ENCODE measurements around the gene PDCL2. TPM values are rescaled to one million over a fixed set of nuclear protein-coding genes. Genes with fewer than 3 reads are reported as not detected.

The PDCL2 gene
- total RNA-seq, 2 donors from 2014 or later: not detected

DNA sequence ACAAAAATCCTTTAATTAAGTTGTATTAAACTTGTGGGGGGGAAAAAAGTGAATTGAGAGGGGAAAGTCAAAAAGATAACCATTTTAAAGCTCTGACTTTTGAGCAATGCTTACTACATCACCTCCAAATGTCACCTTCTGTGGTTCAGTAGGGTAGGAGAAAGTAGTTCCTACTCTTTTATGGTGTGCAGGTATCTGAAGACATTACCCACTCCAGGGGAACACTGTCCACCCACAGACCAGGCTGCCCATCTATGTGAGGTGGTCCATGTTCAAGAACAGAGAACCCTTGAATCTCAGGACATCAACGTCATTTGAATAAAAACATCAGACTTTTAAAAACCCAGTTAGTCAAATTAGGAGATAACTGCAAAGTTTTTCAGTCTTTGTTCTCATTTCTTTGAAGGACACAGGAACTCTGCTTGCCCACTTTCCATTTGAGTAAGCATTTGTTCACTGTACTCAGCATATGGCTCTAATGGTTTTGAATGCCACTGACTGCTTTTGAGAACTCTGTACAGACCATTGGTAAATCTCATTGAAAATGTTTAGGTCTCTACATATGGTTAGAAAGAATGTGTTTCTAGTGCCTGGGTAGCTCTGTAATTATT, 25.6 kb upstream of the PDCL2 start:
- TF ChIP-seq, protein P1, sequence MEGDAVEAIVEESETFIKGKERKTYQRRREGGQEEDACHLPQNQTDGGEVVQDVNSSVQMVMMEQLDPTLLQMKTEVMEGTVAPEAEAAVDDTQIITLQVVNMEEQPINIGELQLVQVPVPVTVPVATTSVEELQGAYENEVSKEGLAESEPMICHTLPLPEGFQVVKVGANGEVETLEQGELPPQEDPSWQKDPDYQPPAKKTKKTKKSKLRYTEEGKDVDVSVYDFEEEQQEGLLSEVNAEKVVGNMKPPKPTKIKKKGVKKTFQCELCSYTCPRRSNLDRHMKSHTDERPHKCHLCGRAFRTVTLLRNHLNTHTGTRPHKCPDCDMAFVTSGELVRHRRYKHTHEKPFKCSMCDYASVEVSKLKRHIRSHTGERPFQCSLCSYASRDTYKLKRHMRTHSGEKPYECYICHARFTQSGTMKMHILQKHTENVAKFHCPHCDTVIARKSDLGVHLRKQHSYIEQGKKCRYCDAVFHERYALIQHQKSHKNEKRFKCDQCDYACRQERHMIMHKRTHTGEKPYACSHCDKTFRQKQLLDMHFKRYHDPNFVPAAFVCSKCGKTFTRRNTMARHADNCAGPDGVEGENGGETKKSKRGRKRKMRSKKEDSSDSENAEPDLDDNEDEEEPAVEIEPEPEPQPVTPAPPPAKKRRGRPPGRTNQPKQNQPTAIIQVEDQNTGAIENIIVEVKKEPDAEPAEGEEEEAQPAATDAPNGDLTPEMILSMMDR (IDR thresholded peaks at IDR 0.05): no peak
- TF ChIP-seq POLR2A (IDR thresholded peaks at IDR 0.05): no peak
- no peak for ATAC-seq
- WGBS, 2 donors: 68 to 88% methylated on average over 1 of the region's 1 CpG
- no peak for DNase-seq
- intact Hi-C loops (cut with DNase I): no loop called here
- H3K9me3 ChIP-seq: no peaks in the 10 kb centered on the region
- no peaks in the 10 kb centered on the region for H3K4me1 ChIP-seq
- H3K36me3 ChIP-seq (replicated peaks in 1 of 2; ENCODE audit: insufficient read depth in 1 of 2, low read depth in 2 of 2): no peaks in the 10 kb centered on the region
- H3K4me3 ChIP-seq: no peak overlapping the region
- no peak overlapping the region for H3K27ac ChIP-seq
- H3K27me3 ChIP-seq: no peaks in the 10 kb centered on the region

DNA sequence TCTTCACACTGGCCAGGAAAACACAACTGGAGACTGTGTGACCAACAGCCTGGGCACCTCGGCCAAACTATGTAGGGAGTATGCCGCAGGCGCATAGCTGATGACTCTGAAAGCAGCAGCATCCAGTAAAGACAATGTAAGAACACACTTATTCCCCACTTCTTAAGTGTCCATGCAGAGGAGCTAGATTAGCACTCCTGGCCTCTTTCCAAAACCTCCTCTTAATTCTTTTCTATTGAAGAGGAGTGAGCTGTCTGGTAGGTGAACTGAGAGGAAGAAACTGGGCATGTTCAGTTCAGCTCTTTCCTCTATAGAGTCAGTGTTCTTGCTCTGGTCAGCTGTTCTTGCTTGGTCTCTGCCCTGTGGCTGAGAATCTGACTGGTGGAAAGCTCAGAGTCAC, 23.0 kb upstream of the PDCL2 start:
- TF ChIP-seq, protein P1 (IDR thresholded peaks at IDR 0.05): no peak
- TF ChIP-seq POLR2A (IDR thresholded peaks at IDR 0.05): no peak
- no peaks in the 10 kb centered on the region for H3K9me3 ChIP-seq
- H3K4me1 ChIP-seq: no peaks in the 10 kb centered on the region
- no peaks in the 10 kb centered on the region for H3K27me3 ChIP-seq
- no peaks in the 10 kb centered on the region for H3K36me3 ChIP-seq (replicated peaks in 1 of 2; ENCODE audit: insufficient read depth in 1 of 2, low read depth in 2 of 2)
- H3K27ac ChIP-seq: no peak overlapping the region
- no peak for DNase-seq
- no peak overlapping the region for H3K4me3 ChIP-seq
- intact Hi-C loops (cut with DNase I): no loop called here
- ATAC-seq: no peak
- WGBS, 2 donors: 83 to 85% methylated on average over 3 of the region's 3 CpGs

DNA sequence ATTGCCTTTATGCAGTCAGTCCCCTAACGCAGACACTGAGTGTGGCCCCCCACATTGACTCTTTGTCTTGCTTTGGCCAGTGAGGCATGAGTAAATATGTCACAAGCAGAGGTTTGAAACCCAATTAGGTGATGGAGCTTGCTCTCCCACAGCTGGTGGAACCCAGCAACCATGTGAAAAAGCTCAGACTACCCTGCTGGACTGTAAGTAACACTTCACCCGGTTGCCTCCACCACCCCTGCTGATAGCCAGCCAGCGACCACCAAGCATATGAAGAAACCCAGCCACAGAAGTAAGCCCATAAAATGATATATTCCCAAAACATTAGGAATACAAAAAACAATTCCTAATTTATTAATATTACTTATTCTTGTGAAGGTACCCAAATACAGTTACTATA, 21.6 kb upstream of the PDCL2 start:
- Histone ChIP-seq H3K9me3 (no peaks in the 10 kb centered on the region), H3K36me3 (replicated peaks in 1 of 2; ENCODE audit: insufficient read depth in 1 of 2, low read depth in 2 of 2) (no peaks in the 10 kb centered on the region), H3K27me3 (no peaks in the 10 kb centered on the region), H3K27ac (no peak overlapping the region), H3K4me3 (no peak overlapping the region), H3K4me1 (no peaks in the 10 kb centered on the region)
- ATAC-seq: no peak
- no peak for DNase-seq
- intact Hi-C loops (cut with DNase I): no loop called here
- 71 to 83% methylated on average over 3 of the region's 3 CpGs for WGBS, 2 donors
- TF ChIP-seq POLR2A (IDR thresholded peaks at IDR 0.05): no peak
- TF ChIP-seq, protein P1 (IDR thresholded peaks at IDR 0.05): no peak

DNA sequence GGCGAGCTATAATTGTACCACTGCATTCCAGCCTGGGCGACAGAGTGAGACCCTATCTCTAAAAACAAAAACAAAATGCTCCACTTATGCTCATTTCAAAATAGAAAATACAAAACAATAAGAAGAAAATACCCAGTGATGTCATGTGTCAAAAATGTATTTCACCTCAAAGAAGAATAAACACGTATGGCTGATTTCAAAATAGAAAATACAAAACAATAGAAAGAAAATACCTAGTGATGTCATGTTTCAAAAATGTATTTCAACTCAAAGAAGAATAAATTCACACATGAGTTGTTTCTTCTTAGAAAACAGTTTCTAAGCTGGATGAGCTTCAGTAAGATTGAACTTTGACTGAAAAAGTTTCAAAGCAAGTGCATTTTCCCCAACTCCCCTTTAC, 20.3 kb upstream of the PDCL2 start:
- no peak for DNase-seq
- ATAC-seq: no peak
- 65 to 75% methylated on average over 3 of the region's 3 CpGs for WGBS, 2 donors

More for the DNA sequence above, 20.3 kb upstream of the PDCL2 start:
- no peak overlapping the region for H3K27ac ChIP-seq
- H3K27me3 ChIP-seq: no peaks in the 10 kb centered on the region
- no peaks in the 10 kb centered on the region for H3K9me3 ChIP-seq
- intact Hi-C loops (cut with DNase I): no loop called here
- TF ChIP-seq POLR2A (IDR thresholded peaks at IDR 0.05): no peak
- TF ChIP-seq, protein P1 (IDR thresholded peaks at IDR 0.05): no peak
- no peaks in the 10 kb centered on the region for H3K36me3 ChIP-seq (replicated peaks in 1 of 2; ENCODE audit: insufficient read depth in 1 of 2, low read depth in 2 of 2)
- no peaks in the 10 kb centered on the region for H3K4me1 ChIP-seq
- no peak overlapping the region for H3K4me3 ChIP-seq

Data from body of pancreas (tissue), 4 donors.